Measurements from ENCODE around the gene DEFB131A. TPM values are rescaled to one million over a fixed set of nuclear protein-coding genes. Genes with fewer than 3 reads are reported as not detected.

Gene DEFB131A
- total RNA-seq, 1 experiment from 2014 or later, result not detected

Other genes starting within 250 kb of the DEFB131A start
- not detected in 2 replicates for gene USP17L10, start 233.8 kb upstream of the DEFB131A start, total RNA-seq (2021)
- not detected in 2 replicates for gene USP17L11, start 229.0 kb upstream of the DEFB131A start, total RNA-seq (2021)
- not detected in 2 replicates for gene USP17L12, start 224.3 kb upstream of the DEFB131A start, total RNA-seq (2021)
- not detected in 2 replicates for gene USP17L13, start 219.5 kb upstream of the DEFB131A start, total RNA-seq (2021)
- not detected in 2 replicates for gene USP17L15, start 210.0 kb upstream of the DEFB131A start, total RNA-seq (2021)
- not detected in 2 replicates for gene USP17L17, start 200.5 kb upstream of the DEFB131A start, total RNA-seq (2021)
- gene USP17L18, start 195.8 kb upstream of the DEFB131A start, total RNA-seq (2021), result not detected in 2 replicates
- not detected in 2 replicates for gene USP17L19, start 191.0 kb upstream of the DEFB131A start, total RNA-seq (2021)
- not detected in 2 replicates for gene USP17L20, start 186.3 kb upstream of the DEFB131A start, total RNA-seq (2021)
- not detected in 2 replicates for gene USP17L21, start 181.5 kb upstream of the DEFB131A start, total RNA-seq (2021)
- gene USP17L22, start 176.8 kb upstream of the DEFB131A start, total RNA-seq (2021), result not detected in 2 replicates
- not detected in 2 replicates for gene USP17L24, start 119.2 kb upstream of the DEFB131A start, total RNA-seq (2021)
- gene USP17L25, start 114.5 kb upstream of the DEFB131A start, total RNA-seq (2021), result not detected in 2 replicates
- gene USP17L26, start 109.8 kb upstream of the DEFB131A start, total RNA-seq (2021), result not detected in 2 replicates
- not detected in 2 replicates for gene USP17L5, start 105.0 kb upstream of the DEFB131A start, total RNA-seq (2021)
- not detected in 2 replicates for gene USP17L27, start 100.3 kb upstream of the DEFB131A start, total RNA-seq (2021)
- gene USP17L28, start 95.5 kb upstream of the DEFB131A start, total RNA-seq (2021), result not detected in 2 replicates
- not detected in 2 replicates for gene USP17L29, start 90.8 kb upstream of the DEFB131A start, total RNA-seq (2021)
- gene USP17L30, start 81.3 kb upstream of the DEFB131A start, total RNA-seq (2021), result not detected in 2 replicates